ENCODE data around the gene THSD4.

DNA sequence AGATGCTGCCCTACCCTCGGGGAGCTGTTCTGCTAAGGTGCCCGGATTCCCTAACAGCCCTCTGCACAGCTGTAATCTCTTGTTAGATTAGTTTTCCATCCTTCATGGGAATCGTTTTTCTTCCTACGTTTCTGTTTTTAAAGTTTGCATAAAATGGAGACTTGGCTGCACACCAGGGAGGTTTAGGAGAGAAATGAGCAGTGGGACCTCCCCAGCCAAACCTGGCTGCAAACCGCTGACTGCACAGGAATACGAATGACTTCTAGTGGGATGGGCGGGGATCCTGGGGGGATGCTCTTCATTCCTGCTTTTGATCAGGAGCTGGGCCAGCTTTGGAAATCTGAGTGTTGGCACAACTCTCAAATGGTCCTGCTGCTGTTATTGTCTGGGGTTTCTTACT lies 77.5 kb downstream of the THSD4 start:
- TF ChIP-seq, protein P1, sequence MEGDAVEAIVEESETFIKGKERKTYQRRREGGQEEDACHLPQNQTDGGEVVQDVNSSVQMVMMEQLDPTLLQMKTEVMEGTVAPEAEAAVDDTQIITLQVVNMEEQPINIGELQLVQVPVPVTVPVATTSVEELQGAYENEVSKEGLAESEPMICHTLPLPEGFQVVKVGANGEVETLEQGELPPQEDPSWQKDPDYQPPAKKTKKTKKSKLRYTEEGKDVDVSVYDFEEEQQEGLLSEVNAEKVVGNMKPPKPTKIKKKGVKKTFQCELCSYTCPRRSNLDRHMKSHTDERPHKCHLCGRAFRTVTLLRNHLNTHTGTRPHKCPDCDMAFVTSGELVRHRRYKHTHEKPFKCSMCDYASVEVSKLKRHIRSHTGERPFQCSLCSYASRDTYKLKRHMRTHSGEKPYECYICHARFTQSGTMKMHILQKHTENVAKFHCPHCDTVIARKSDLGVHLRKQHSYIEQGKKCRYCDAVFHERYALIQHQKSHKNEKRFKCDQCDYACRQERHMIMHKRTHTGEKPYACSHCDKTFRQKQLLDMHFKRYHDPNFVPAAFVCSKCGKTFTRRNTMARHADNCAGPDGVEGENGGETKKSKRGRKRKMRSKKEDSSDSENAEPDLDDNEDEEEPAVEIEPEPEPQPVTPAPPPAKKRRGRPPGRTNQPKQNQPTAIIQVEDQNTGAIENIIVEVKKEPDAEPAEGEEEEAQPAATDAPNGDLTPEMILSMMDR (conservative IDR thresholded peaks at IDR 0.05) = no peak
- TF ChIP-seq EZH2 (IDR thresholded peaks at IDR 0.05; ENCODE audit: low read depth) = no peak
